ENCODE results near the gene CBX1. TPM values are rescaled to one million over a fixed set of nuclear protein-coding genes. Genes with fewer than 3 reads are reported as not detected.
"Not testable (repeated sequence)": the region's sequence is repeated elsewhere in the genome, so short reads cannot be mapped to it uniquely, and the experiment has no call there.

Gene CBX1
- total RNA-seq, 1 donor from 2014 or later: 78.6 TPM

GRCh38 chr17:48074322-48075081 is 26.8 kb downstream of the CBX1 start:
- peak; percentile 84 for TF ChIP-seq CTCF (IDR thresholded peaks at IDR 0.05; ENCODE audit: insufficient read depth, low read length, poor library complexity, severe bottlenecking)
- no peaks in the 10 kb centered on the region for H3K27me3 ChIP-seq (ENCODE audit: control insufficient read depth, insufficient read depth, low read length)
- H3K36me3 ChIP-seq (ENCODE audit: control insufficient read depth, insufficient read depth, low read length): peaks cover 1% of the 10 kb centered on the region
- H3K4me3 ChIP-seq (ENCODE audit: low read depth, low read length): no peak overlapping the region
- peak; percentile 72 for DNase-seq (ENCODE audit: low read depth)

GRCh38 chr17:48073566-48074094 is 27.6 kb downstream of the CBX1 start:
- not testable (repeated sequence) for DNase-seq (ENCODE audit: low read depth); H3K27me3 ChIP-seq (ENCODE audit: control insufficient read depth, insufficient read depth, low read length); H3K36me3 ChIP-seq (ENCODE audit: control insufficient read depth, insufficient read depth, low read length); H3K4me3 ChIP-seq (ENCODE audit: low read depth, low read length)

- not testable (repeated sequence) for DNase-seq (ENCODE audit: low read depth)
These were observed 28.5 kb downstream of the CBX1 start for GRCh38 chr17:48072811-48073210.

GRCh38 chr17:48071654-48072053 is 29.6 kb downstream of the CBX1 start:
- peaks cover 1% of the 10 kb centered on the region for H3K36me3 ChIP-seq (ENCODE audit: control insufficient read depth, insufficient read depth, low read length)

More at GRCh38 chr17:48072811-48073210, 28.5 kb downstream of the CBX1 start:
- not testable (repeated sequence) for H3K27me3 ChIP-seq (ENCODE audit: control insufficient read depth, insufficient read depth, low read length); H3K4me3 ChIP-seq (ENCODE audit: low read depth, low read length); H3K36me3 ChIP-seq (ENCODE audit: control insufficient read depth, insufficient read depth, low read length)

GRCh38 chr17:48070195-48070594 is 31.1 kb downstream of the CBX1 start:
- Histone ChIP-seq H3K27me3 (ENCODE audit: control insufficient read depth, insufficient read depth, low read length) (no peaks in the 10 kb centered on the region), H3K4me3 (ENCODE audit: low read depth, low read length) (no peak overlapping the region), H3K36me3 (ENCODE audit: control insufficient read depth, insufficient read depth, low read length) (peaks cover 1% of the 10 kb centered on the region)
- no peak for DNase-seq (ENCODE audit: low read depth)
- no peak for TF ChIP-seq CTCF (IDR thresholded peaks at IDR 0.05; ENCODE audit: insufficient read depth, low read length, poor library complexity, severe bottlenecking)

More at GRCh38 chr17:48071654-48072053, 29.6 kb downstream of the CBX1 start:
- Histone ChIP-seq H3K4me3 (ENCODE audit: low read depth, low read length) (no peak overlapping the region), H3K27me3 (ENCODE audit: control insufficient read depth, insufficient read depth, low read length) (no peaks in the 10 kb centered on the region)
- TF ChIP-seq CTCF (IDR thresholded peaks at IDR 0.05; ENCODE audit: insufficient read depth, low read length, poor library complexity, severe bottlenecking): no peak
- no peak for DNase-seq (ENCODE audit: low read depth)

- Histone ChIP-seq H3K36me3 (ENCODE audit: control insufficient read depth, insufficient read depth, low read length) (peaks cover 2% of the 10 kb centered on the region), H3K4me3 (ENCODE audit: low read depth, low read length) (no peak overlapping the region), H3K27me3 (ENCODE audit: control insufficient read depth, insufficient read depth, low read length) (no peaks in the 10 kb centered on the region)
- no peak for DNase-seq (ENCODE audit: low read depth)
- peak; percentile 51 for TF ChIP-seq CTCF (IDR thresholded peaks at IDR 0.05; ENCODE audit: insufficient read depth, low read length, poor library complexity, severe bottlenecking)
These were observed 32.8 kb downstream of the CBX1 start for GRCh38 chr17:48068491-48068961.

- not testable (repeated sequence) for H3K27me3 ChIP-seq (ENCODE audit: control insufficient read depth, insufficient read depth, low read length); H3K36me3 ChIP-seq (ENCODE audit: control insufficient read depth, insufficient read depth, low read length); H3K4me3 ChIP-seq (ENCODE audit: low read depth, low read length); DNase-seq (ENCODE audit: low read depth)
These were observed 33.5 kb downstream of the CBX1 start for GRCh38 chr17:48067808-48068207.

Data from kidney epithelial cell (primary cell).